ENCODE data around the gene EPS8L2. TPM values are rescaled to one million over a fixed set of nuclear protein-coding genes. Genes with fewer than 3 reads are reported as not detected.

The EPS8L2 gene
- total and polyA plus RNA-seq, 10 of the 15 experiments (the other 5 are each of a cell fraction or from before 2014, with no cell fraction given) = 0.76 to 20.0 (median 9.7) TPM

DNA sequence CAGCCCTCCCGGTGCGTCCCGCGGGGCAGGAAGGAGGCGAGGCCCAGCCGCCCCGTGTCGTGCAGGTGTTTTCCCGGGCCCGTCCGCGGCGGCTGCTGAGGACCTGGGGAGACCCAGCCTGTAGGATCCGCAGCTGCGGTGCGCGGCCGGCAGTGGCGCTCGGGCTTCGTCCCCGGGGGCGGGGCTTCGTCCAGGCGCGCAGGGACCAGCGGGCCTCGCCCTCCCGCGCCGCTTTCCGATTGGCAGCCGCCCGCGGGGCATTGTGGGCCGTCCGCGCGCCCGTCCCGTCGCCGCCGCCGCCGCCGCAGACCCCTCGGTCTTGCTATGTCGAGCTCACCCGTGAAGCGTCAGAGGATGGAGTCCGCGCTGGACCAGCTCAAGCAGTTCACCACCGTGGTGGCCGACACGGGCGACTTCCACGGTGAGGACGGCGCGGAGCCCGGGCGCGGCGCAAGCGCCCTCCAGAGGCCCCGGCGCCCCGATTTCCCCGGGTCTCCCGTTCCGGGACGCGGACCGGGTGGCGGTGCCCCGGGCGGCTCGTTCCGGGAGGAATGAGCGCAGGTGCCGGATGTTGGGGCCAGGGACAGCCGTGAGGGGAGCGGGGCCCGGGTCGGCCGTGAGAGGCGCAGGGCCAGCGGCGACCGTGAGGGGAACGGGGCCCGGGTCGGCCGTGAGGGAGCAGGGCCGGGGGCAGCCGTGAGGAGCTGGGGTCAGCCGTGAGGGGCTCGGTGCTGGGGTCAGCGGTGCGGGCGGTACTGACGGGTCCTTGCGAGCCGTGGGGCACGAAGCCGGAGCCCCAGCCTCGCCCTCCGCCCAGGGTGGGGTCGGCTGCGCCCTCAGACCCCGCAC, 41.4 kb downstream of the EPS8L2 start, which contains the start of gene TALDO1:
Gene TALDO1 (plus strand): TSS at position 307 of the 849 bp plus-strand sequence. CDS start 18 bp downstream, at position 325.
- ATAC-seq = peak; percentile 97
- no TSS peak for BruUV-seq (replicated peaks)
- H3K36me3 ChIP-seq (ENCODE audit: control insufficient read depth in 2 of 2, insufficient read depth in 2 of 2, low read length in 1 of 2) = no peaks in the 10 kb centered on the region
- H3K27me3 ChIP-seq (replicated peaks in 1 of 2; ENCODE audit: control insufficient read depth in 2 of 2, insufficient read depth in 2 of 2, low read length in 1 of 2) = no peaks in the 10 kb centered on the region
- H3K9me3 ChIP-seq (replicated peaks; ENCODE audit: control insufficient read depth, insufficient read depth, low read length) = no peaks in the 10 kb centered on the region
- ChIA-PET POLR2A (interaction anchor here (0.9 to 2.5 kb wide), 6 partner anchors 10 to 48 kb away, joined by 3 to 10 read pairs (median 6); no protein-coding TSS in a partner anchor), RAD21 (ENCODE audit: unreplicated experiment) (interaction anchor here (0.8 to 1.9 kb wide), 3 partner anchors 25 to 72 kb away, joined by 3 to 4 read pairs (median 3); no protein-coding TSS in a partner anchor), CTCF (interaction anchor here (0.8 to 1.5 kb wide), 7 partner anchors 8 to 86 kb away, joined by 3 to 8 read pairs (median 4); partner anchors contain the start of genes DEAF1 and TMEM80), SMC1A (ENCODE audit: uncharacterized antibody, unreplicated experiment) (interaction anchor here (1.3 to 1.6 kb wide), 2 partner anchors 8 to 11 kb away, joined by 4 to 10 read pairs; no protein-coding TSS in a partner anchor)
- DNase-seq (ENCODE audit: low read depth, low spot score) = peak; percentile 42
- H3K4me1 ChIP-seq (ENCODE audit: control insufficient read depth, insufficient read depth, low read length) = peaks cover 4% of the 10 kb centered on the region
- intact Hi-C loops (cut with micrococcal nuclease; ENCODE audit: unreplicated experiment) (loop anchor here (5.0 kb wide), 1 partner anchor 50 kb away; the partner anchor contains the start of gene SLC25A22), in situ Hi-C loops (cut with MboI) (no loop called here)
- peaks cover 2% of the 10 kb centered on the region; the same call in 1 of the 2 replicates for H4K20me1 ChIP-seq (ENCODE audit: control insufficient read depth, insufficient read depth)
- peaks cover 42% of the 10 kb centered on the region for H3K79me2 ChIP-seq (ENCODE audit: control insufficient read depth, insufficient read depth, low read length)
- peak within 1 kb of the TSS; percentile 96 for H2AFZ ChIP-seq (ENCODE audit: control insufficient read depth, low read depth, low read length)
- peak within 1 kb of the TSS; percentile 95 for H3K4me2 ChIP-seq (ENCODE audit: control insufficient read depth, insufficient read depth)
- whole genome bisulfite sequencing (ENCODE audit: insufficient coverage, insufficient replicate concordance, low lambda C conversion rate, missing lambda C conversion rate) = under 1% methylated on average over 83 of the region's 112 CpGs
- H3K4me3 ChIP-seq = peak within 1 kb of the TSS; percentile 90
- H3K9ac ChIP-seq (ENCODE audit: control insufficient read depth, insufficient read depth, low read length) = peak within 1 kb of the TSS; percentile 80
- H3K27ac ChIP-seq (ENCODE audit: control insufficient read depth, insufficient read depth) = peak within 1 kb of the TSS; percentile 81
- FAIRE-seq = peak; percentile 56
- TF ChIP-seq, protein P1, sequence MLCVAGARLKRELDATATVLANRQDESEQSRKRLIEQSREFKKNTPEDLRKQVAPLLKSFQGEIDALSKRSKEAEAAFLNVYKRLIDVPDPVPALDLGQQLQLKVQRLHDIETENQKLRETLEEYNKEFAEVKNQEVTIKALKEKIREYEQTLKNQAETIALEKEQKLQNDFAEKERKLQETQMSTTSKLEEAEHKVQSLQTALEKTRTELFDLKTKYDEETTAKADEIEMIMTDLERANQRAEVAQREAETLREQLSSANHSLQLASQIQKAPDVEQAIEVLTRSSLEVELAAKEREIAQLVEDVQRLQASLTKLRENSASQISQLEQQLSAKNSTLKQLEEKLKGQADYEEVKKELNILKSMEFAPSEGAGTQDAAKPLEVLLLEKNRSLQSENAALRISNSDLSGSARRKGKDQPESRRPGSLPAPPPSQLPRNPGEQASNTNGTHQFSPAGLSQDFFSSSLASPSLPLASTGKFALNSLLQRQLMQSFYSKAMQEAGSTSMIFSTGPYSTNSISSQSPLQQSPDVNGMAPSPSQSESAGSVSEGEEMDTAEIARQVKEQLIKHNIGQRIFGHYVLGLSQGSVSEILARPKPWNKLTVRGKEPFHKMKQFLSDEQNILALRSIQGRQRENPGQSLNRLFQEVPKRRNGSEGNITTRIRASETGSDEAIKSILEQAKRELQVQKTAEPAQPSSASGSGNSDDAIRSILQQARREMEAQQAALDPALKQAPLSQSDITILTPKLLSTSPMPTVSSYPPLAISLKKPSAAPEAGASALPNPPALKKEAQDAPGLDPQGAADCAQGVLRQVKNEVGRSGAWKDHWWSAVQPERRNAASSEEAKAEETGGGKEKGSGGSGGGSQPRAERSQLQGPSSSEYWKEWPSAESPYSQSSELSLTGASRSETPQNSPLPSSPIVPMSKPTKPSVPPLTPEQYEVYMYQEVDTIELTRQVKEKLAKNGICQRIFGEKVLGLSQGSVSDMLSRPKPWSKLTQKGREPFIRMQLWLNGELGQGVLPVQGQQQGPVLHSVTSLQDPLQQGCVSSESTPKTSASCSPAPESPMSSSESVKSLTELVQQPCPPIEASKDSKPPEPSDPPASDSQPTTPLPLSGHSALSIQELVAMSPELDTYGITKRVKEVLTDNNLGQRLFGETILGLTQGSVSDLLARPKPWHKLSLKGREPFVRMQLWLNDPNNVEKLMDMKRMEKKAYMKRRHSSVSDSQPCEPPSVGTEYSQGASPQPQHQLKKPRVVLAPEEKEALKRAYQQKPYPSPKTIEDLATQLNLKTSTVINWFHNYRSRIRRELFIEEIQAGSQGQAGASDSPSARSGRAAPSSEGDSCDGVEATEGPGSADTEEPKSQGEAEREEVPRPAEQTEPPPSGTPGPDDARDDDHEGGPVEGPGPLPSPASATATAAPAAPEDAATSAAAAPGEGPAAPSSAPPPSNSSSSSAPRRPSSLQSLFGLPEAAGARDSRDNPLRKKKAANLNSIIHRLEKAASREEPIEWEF (IDR thresholded peaks at IDR 0.05; ENCODE audit: insufficient replicate concordance, low read depth, low read length) = no peak
- TF ChIP-seq, protein P2, sequence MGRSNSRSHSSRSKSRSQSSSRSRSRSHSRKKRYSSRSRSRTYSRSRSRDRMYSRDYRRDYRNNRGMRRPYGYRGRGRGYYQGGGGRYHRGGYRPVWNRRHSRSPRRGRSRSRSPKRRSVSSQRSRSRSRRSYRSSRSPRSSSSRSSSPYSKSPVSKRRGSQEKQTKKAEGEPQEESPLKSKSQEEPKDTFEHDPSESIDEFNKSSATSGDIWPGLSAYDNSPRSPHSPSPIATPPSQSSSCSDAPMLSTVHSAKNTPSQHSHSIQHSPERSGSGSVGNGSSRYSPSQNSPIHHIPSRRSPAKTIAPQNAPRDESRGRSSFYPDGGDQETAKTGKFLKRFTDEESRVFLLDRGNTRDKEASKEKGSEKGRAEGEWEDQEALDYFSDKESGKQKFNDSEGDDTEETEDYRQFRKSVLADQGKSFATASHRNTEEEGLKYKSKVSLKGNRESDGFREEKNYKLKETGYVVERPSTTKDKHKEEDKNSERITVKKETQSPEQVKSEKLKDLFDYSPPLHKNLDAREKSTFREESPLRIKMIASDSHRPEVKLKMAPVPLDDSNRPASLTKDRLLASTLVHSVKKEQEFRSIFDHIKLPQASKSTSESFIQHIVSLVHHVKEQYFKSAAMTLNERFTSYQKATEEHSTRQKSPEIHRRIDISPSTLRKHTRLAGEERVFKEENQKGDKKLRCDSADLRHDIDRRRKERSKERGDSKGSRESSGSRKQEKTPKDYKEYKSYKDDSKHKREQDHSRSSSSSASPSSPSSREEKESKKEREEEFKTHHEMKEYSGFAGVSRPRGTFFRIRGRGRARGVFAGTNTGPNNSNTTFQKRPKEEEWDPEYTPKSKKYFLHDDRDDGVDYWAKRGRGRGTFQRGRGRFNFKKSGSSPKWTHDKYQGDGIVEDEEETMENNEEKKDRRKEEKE (IDR thresholded peaks at IDR 0.05) = no peak
- no peak for TF ChIP-seq CEBPB (IDR thresholded peaks at IDR 0.05; ENCODE audit: borderline replicate concordance in 1 of 2, low read depth in 2 of 2, low read length in 2 of 2)
- TF ChIP-seq LARP7 (IDR thresholded peaks at IDR 0.05) = peak; percentile 85
- TF ChIP-seq, protein P3, sequence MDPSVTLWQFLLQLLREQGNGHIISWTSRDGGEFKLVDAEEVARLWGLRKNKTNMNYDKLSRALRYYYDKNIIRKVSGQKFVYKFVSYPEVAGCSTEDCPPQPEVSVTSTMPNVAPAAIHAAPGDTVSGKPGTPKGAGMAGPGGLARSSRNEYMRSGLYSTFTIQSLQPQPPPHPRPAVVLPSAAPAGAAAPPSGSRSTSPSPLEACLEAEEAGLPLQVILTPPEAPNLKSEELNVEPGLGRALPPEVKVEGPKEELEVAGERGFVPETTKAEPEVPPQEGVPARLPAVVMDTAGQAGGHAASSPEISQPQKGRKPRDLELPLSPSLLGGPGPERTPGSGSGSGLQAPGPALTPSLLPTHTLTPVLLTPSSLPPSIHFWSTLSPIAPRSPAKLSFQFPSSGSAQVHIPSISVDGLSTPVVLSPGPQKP (IDR thresholded peaks at IDR 0.05; ENCODE audit: low read depth, low read length) = no peak
- TF ChIP-seq BRCA1 (IDR thresholded peaks at IDR 0.05; ENCODE audit: low read depth, low read length) = no peak
- no peak for TF ChIP-seq TBL1XR1 (IDR thresholded peaks at IDR 0.05; ENCODE audit: low read depth, low read length)
- TF ChIP-seq POU2F2 (IDR thresholded peaks at IDR 0.05; ENCODE audit: borderline replicate concordance, low read depth, low read length) = no peak
- TF ChIP-seq, protein P4, sequence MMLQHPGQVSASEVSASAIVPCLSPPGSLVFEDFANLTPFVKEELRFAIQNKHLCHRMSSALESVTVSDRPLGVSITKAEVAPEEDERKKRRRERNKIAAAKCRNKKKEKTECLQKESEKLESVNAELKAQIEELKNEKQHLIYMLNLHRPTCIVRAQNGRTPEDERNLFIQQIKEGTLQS (IDR thresholded peaks at IDR 0.05; ENCODE audit: borderline replicate concordance, extremely low read depth, low read depth, low read length) = no peak
- TF ChIP-seq, protein P5, sequence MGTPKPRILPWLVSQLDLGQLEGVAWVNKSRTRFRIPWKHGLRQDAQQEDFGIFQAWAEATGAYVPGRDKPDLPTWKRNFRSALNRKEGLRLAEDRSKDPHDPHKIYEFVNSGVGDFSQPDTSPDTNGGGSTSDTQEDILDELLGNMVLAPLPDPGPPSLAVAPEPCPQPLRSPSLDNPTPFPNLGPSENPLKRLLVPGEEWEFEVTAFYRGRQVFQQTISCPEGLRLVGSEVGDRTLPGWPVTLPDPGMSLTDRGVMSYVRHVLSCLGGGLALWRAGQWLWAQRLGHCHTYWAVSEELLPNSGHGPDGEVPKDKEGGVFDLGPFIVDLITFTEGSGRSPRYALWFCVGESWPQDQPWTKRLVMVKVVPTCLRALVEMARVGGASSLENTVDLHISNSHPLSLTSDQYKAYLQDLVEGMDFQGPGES (IDR thresholded peaks at IDR 0.05) = 0 out of 2 replicates have a peak, but pooled peaks have one; percentile 12

Measured in GM12878 (cell line).